Left ventricle myocardium superior (tissue), 1 donor: ENCODE data around the gene CHD5. TPM values are rescaled to one million over a fixed set of nuclear protein-coding genes. Genes with fewer than 3 reads are reported as not detected.

Experiments
- ATAC-seq: fragments of 200-7000 bp; cut with Tn5 transposase; one replicate; pipeline ENCODE4 v1.9.1; 2020; ENCODE audit warnings: mild to moderate bottlenecking, moderate library complexity
- DNase-seq: peaks from one replicate; pipeline ENCODE4 v3.0.0-alpha.2; 2020
- intact Hi-C: fragments of 100-400 bp; cut with micrococcal nuclease; formaldehyde crosslinking; loops from one replicate; pipeline ENCODE4 v1.11.0; 2022
- total RNA-seq: library from RNA; stranded (reverse); fragmentation: NEBNext Ultra II Directional; extraction: Animal tissue kit (Norgen Biotek cat#: 25700); gene quantifications from one replicate; pipeline ENCODE4 v1.2.1, GENCODE V29; 2021
- donor health status: DM: no; HTN: yes; CAD: no; lungs with severe emphysema.

Gene CHD5
- total RNA-seq, 1 donor from 2014 or later = 0.12 TPM

GRCh38 chr1:6124341-6124740 is 55.8 kb downstream of the CHD5 start:
- DNase-seq (no peak), ATAC-seq (no peak)
- intact Hi-C loops = no loop called here

- intact Hi-C loops = no loop called here
- DNase-seq = no peak
- ATAC-seq = no peak
Measured at GRCh38 chr1:6123816-6124215, 56.3 kb downstream of the CHD5 start.

- no peak for DNase-seq
- intact Hi-C loops = no loop called here
Measured at GRCh38 chr1:6123083-6123482, 57.0 kb downstream of the CHD5 start.

GRCh38 chr1:6121651-6122370 is 58.3 kb downstream of the CHD5 start:
- DNase-seq = no peak
- intact Hi-C loops = no loop called here
- ATAC-seq = no peak

More at GRCh38 chr1:6123083-6123482, 57.0 kb downstream of the CHD5 start:
- ATAC-seq = no peak

GRCh38 chr1:6121021-6121421 is 59.1 kb downstream of the CHD5 start:
- ATAC-seq (no peak), DNase-seq (no peak)
- intact Hi-C loops = no loop called here

GRCh38 chr1:6118415-6118814 is 61.7 kb downstream of the CHD5 start:
- ATAC-seq (no peak), DNase-seq (no peak)
- intact Hi-C loops = no loop called here

- ATAC-seq (no peak), DNase-seq (no peak)
- intact Hi-C loops = no loop called here
Measured at GRCh38 chr1:6117624-6118023, 62.5 kb downstream of the CHD5 start.

- ATAC-seq = no peak
- no peak for DNase-seq
- intact Hi-C loops = no loop called here
Measured at GRCh38 chr1:6117064-6117463, 63.1 kb downstream of the CHD5 start.

- intact Hi-C loops = no loop called here
- no peak for ATAC-seq
- no peak for DNase-seq
Measured at GRCh38 chr1:6116137-6116536, 64.0 kb downstream of the CHD5 start.

GRCh38 chr1:6113745-6114144 is 66.4 kb downstream of the CHD5 start:
- ATAC-seq (no peak), DNase-seq (peak; percentile 12)
- intact Hi-C loops = no loop called here

GRCh38 chr1:6113116-6113515 is 67.0 kb downstream of the CHD5 start:
- intact Hi-C loops = no loop called here
- ATAC-seq (no peak), DNase-seq (peak; percentile 8)

- intact Hi-C loops = no loop called here
- DNase-seq (no peak), ATAC-seq (no peak)
Measured at GRCh38 chr1:6112690-6113005, 67.5 kb downstream of the CHD5 start.

- no peak for DNase-seq
- no peak for ATAC-seq
- intact Hi-C loops = no loop called here
Measured at GRCh38 chr1:6111991-6112689, 68.0 kb downstream of the CHD5 start.

GRCh38 chr1:6111571-6111970 is 68.5 kb downstream of the CHD5 start:
- ATAC-seq (no peak), DNase-seq (peak; percentile 23)
- intact Hi-C loops = no loop called here

- peak; percentile 21 for DNase-seq
- intact Hi-C loops = no loop called here
Measured at GRCh38 chr1:6110326-6110725, 69.8 kb downstream of the CHD5 start.

GRCh38 chr1:6109688-6110087 is 70.4 kb downstream of the CHD5 start:
- ATAC-seq (no peak), DNase-seq (peak; percentile 16)
- intact Hi-C loops = no loop called here

More at GRCh38 chr1:6110326-6110725, 69.8 kb downstream of the CHD5 start:
- ATAC-seq = no peak

- peak; percentile 41 for DNase-seq
- peak; percentile 66 for ATAC-seq
- intact Hi-C loops = no loop called here
Measured at GRCh38 chr1:6108937-6109614, 71.0 kb downstream of the CHD5 start.

- DNase-seq (no peak), ATAC-seq (no peak)
- intact Hi-C loops = no loop called here
Measured at GRCh38 chr1:6108476-6108875, 71.6 kb downstream of the CHD5 start.

- intact Hi-C loops = no loop called here
- ATAC-seq (no peak), DNase-seq (no peak)
Measured at GRCh38 chr1:6107409-6108356, 72.4 kb downstream of the CHD5 start.
